Peyer's patch (tissue), 4 donors: ENCODE results near the gene ERC2.

ENCODE experiments used
- POLR2A ChIP-seq, 2 donors: fragments of 450-650 bp; IDR thresholded peaks; one replicate each; pipeline ENCODE4 v1.5.1; 2017; ENCODE audit warnings: antibody characterized with exemption in 2 of 2, mild to moderate bottlenecking in 2 of 2, moderate library complexity in 2 of 2
- TF ChIP-seq, protein P1 (sequence below), 6 experiments: fragments of 450-650 bp in 4 of 6; fragments of 200-600 bp in 2 of 6; sonication (generic) in 1 of 6; IDR thresholded peaks; one replicate each; pipeline ENCODE4 v1.5.1; 2017 to 2019; ENCODE audit warnings: antibody characterized with exemption in 6 of 6, mild to moderate bottlenecking in 3 of 6, moderate library complexity in 1 of 6

DNA sequence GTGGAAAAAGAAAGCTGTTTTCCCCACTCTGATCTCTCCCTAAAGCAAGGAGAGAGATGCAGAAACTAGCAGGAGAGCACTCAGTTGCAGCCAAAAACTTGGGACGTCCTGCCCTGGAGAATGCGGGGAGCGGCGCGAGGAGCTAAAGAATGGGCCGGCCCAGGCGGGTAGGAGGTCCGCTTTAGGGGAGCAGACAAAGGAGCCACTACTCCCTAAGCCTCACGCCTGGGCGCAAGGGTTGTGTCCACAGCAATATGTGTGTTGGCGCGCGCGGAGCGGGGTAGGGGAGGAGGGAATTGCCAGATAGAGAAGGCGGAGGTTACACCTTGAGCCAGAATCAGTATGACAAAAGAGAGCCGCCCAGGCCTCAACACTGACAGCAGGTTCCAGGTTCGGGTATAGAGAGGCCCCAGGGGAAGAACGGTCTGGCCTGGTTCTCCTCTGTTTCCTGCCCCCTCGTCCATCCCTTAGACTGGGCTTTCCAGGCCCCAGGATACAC, 984.0 kb downstream of the ERC2 start:
- TF ChIP-seq, protein P1, sequence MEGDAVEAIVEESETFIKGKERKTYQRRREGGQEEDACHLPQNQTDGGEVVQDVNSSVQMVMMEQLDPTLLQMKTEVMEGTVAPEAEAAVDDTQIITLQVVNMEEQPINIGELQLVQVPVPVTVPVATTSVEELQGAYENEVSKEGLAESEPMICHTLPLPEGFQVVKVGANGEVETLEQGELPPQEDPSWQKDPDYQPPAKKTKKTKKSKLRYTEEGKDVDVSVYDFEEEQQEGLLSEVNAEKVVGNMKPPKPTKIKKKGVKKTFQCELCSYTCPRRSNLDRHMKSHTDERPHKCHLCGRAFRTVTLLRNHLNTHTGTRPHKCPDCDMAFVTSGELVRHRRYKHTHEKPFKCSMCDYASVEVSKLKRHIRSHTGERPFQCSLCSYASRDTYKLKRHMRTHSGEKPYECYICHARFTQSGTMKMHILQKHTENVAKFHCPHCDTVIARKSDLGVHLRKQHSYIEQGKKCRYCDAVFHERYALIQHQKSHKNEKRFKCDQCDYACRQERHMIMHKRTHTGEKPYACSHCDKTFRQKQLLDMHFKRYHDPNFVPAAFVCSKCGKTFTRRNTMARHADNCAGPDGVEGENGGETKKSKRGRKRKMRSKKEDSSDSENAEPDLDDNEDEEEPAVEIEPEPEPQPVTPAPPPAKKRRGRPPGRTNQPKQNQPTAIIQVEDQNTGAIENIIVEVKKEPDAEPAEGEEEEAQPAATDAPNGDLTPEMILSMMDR (IDR thresholded peaks at IDR 0.05): no peak
- no peak for TF ChIP-seq POLR2A (IDR thresholded peaks at IDR 0.05)
